Stimulated activated CD4-positive, alpha-beta T cell treated with anti-CD3 and anti-CD28 coated beads, Interleukin-15, amount 100 ng/mL, for 24 hours (primary cell): Measurements from ENCODE around the gene C4B.
"Not testable (repeated sequence)": the region's sequence is repeated elsewhere in the genome, so short reads cannot be mapped to it uniquely, and the experiment has no call there.

Source experiments
- DNase-seq: peaks from one replicate; pipeline ENCODE4 v3.0.0-alpha.2; 2020

Gene C4B

GRCh38 chr6:32037598-32038524, 23.3 kb downstream of the C4B start, which contains the start of gene CYP21A2:
TSS of gene CYP21A2 (plus strand) at chr6:32038415. CDS start at chr6:32038423, 8 bp downstream.
- not testable (repeated sequence) for DNase-seq

- not testable (repeated sequence) for DNase-seq
These were observed 24.3 kb downstream of the C4B start for GRCh38 chr6:32038878-32039277.

GRCh38 chr6:32039321-32040274, 25.0 kb downstream of the C4B start:
- DNase-seq, result not testable (repeated sequence)

GRCh38 chr6:32040299-32041049, 25.9 kb downstream of the C4B start:
- DNase-seq, result not testable (repeated sequence)

- not testable (repeated sequence) for DNase-seq
These were observed 26.4 kb downstream of the C4B start for GRCh38 chr6:32041050-32041321.

GRCh38 chr6:32041385-32041784, 26.8 kb downstream of the C4B start:
- not testable (repeated sequence) for DNase-seq

- not testable (repeated sequence) for DNase-seq
These were observed 27.7 kb downstream of the C4B start for GRCh38 chr6:32042276-32042675.

GRCh38 chr6:32043589-32044380, 29.2 kb downstream of the C4B start:
- DNase-seq, result not testable (repeated sequence)

- DNase-seq, result not testable (repeated sequence)
These were observed 30.3 kb downstream of the C4B start for GRCh38 chr6:32044916-32045315.

GRCh38 chr6:32045811-32046449, 31.3 kb downstream of the C4B start:
- no peak for DNase-seq

GRCh38 chr6:32046450-32047083, 32.0 kb downstream of the C4B start:
- no peak for DNase-seq

- no peak for DNase-seq
These were observed 32.5 kb downstream of the C4B start for GRCh38 chr6:32047084-32047478.

GRCh38 chr6:32047539-32047854, 32.9 kb downstream of the C4B start:
- DNase-seq, result no peak

GRCh38 chr6:32047855-32048766, 33.5 kb downstream of the C4B start:
- DNase-seq, result peak; percentile 80

GRCh38 chr6:32049149-32049548, 34.6 kb downstream of the C4B start:
- DNase-seq, result not testable (repeated sequence)

GRCh38 chr6:32049736-32050135, 35.1 kb downstream of the C4B start:
- DNase-seq, result not testable (repeated sequence)

GRCh38 chr6:32050562-32050961, 36.0 kb downstream of the C4B start:
- no peak for DNase-seq

- not testable (repeated sequence) for DNase-seq
These were observed 38.0 kb downstream of the C4B start for GRCh38 chr6:32052626-32053025.

- not testable (repeated sequence) for DNase-seq
These were observed 38.7 kb downstream of the C4B start for GRCh38 chr6:32053314-32053713.

GRCh38 chr6:32055756-32056155, 41.2 kb downstream of the C4B start:
- not testable (repeated sequence) for DNase-seq
